Duodenal mucosa (tissue), 2 donors: ENCODE results near the gene FOXN3.

Experiments used
- H3K27ac ChIP-seq: one replicate; pipeline ENCODE4 v1.7.0; 2013; ENCODE audit warnings: low read depth, low read length
- H3K27me3 ChIP-seq, 2 donors: one replicate each; pipeline ENCODE4 v1.7.0; 2013; ENCODE audit warnings: low read length in 2 of 2, control low read depth in 1 of 2; ENCODE audit not compliant: insufficient read depth in 2 of 2, control insufficient read depth in 1 of 2
- H3K36me3 ChIP-seq, 2 donors: one replicate each; pipeline ENCODE4 v1.7.0; 2013; ENCODE audit warnings: low read length in 2 of 2, control low read depth in 1 of 2; ENCODE audit not compliant: insufficient read depth in 2 of 2, control insufficient read depth in 1 of 2
- H3K4me1 ChIP-seq, 2 donors: one replicate each; pipeline ENCODE4 v1.7.0; 2013; ENCODE audit warnings: low read length in 2 of 2, control low read depth in 1 of 2; ENCODE audit not compliant: insufficient read depth in 2 of 2, control insufficient read depth in 1 of 2
- H3K4me3 ChIP-seq, 2 donors: one replicate each; pipeline ENCODE4 v1.7.0; 2013; ENCODE audit warnings: low read length in 2 of 2, low read depth in 1 of 2
- H3K9ac ChIP-seq, 2 donors: one replicate each; pipeline ENCODE4 v1.7.0; 2013; ENCODE audit warnings: low read length in 2 of 2, low read depth in 1 of 2
- H3K9me3 ChIP-seq, 2 donors: one replicate each; pipeline ENCODE4 v1.7.0; 2013; ENCODE audit warnings: low read length in 2 of 2, control low read depth in 1 of 2; ENCODE audit not compliant: control insufficient read depth in 1 of 2

FOXN3 gene

DNA sequence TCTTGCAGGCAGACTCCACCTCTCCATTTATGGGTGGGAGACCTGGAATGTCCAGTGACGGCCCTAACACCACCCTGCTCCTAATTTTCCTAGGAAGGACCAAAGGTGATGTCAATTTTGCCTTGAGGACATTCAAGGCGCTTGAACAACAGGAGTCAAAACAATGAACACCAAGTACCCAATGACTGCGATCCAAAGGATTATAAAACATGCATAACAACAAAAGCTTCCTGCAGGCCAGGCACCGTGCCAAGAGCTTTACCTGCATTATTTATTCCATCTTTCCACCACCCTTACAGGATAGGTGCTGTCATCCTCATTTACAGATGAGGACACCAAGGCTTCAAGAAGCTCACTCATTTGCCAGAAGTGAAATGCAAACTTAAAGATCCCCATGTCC lies 15.2 kb upstream of the FOXN3 start:
- Histone ChIP-seq H3K4me1 (peaks cover 32 to 33% of the 10 kb centered on the region in 2 donors), H3K4me3 (no peak overlapping the region), H3K36me3 (no peaks in the 10 kb centered on the region), H3K9ac (no peak overlapping the region), H3K27me3 (no peaks in the 10 kb centered on the region), H3K9me3 (no peaks in the 10 kb centered on the region), H3K27ac (no peak overlapping the region)

DNA sequence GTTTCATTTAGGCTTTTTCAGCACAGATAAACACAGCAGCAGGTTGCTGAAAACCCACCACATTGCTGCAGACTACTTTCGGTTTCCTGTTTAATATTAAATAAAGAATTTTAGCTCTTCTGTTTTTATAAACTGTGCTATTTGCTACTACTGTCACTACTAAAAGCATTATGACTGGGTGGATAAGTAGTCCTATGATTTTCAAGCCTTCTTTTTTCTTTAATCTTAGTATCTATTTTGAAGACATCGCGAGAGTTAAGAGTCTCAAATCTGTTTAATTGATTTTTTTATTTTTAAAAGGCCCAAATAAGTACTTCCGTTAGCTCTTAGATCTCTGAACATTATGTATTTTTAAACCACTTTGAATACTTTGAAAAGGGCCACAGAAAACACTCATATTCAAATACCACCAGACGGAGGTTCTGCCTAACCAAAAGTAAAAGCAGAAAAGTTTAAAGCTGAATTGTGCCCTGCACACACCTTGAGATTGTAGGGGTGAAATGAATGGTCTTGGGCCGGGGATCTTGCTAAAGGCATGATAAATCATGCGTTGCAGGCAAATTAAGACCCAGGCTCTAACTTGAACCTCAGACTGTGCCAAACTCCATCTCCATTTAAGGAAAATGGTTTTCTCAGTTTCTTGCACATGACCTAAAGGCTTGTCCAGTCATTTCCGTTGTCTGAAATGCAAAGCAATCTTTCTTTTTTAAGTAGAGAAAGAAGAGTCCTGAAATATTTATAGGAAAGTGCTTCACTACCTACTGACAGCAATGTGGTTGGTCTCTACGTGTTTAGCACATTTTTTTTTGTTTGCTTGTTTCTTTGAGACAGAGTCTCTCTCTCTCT lies 13.6 kb upstream of the FOXN3 start:
- Histone ChIP-seq H3K27ac (no peak overlapping the region), H3K9me3 (no peaks in the 10 kb centered on the region), H3K9ac (peak overlapping the region; percentile 50 to 57), H3K4me1 (peaks cover 32 to 33% of the 10 kb centered on the region in 2 donors), H3K27me3 (no peaks in the 10 kb centered on the region), H3K36me3 (no peaks in the 10 kb centered on the region), H3K4me3 (peak overlapping the region; percentile 36 to 37)

DNA sequence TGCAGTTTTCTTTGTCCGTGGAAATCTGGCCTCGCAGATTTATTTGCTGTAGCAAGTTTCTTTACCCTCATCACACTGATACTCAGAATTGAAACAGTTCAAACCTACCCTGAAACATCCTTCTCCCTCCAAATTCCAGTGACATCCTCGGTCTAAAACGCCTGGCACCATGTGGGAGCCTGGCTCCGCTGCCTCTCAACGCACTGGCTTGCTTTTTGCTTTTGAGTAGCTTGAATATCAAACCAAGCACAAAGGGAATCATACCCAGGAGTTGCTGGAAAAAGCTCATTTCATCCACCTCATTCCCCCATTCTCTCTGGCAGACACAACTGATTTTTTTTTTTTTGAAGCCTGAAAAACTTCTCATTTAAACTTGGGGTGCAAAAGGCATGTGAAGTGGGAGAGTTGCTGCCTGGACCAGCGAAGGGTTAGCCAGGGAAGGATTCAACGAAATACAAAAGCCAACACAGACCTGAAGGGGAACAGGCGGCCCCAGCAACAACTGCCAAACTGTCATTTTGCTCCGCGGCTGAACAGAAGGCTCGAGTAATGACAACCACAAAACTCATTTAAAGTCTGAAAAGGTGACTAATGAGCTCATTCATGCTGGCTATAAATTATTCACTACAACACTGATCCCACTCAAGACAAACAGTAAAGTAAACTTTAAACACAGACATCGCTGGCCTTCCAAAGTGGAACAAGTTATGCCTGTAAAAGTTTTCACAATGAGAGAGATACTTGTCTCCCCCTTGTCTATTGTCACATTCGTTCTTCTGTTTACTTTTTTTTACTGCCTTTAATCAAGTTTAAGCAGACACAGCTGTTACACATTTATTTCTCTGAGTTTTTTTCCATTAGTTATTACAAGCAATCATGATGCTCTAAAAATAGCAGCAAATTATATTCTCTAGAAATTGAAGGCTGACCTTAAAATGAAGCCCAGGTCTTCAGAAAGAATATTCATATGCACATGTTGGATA lies 12.5 kb upstream of the FOXN3 start:
- no peaks in the 10 kb centered on the region for H3K36me3 ChIP-seq
- no peaks in the 10 kb centered on the region for H3K27me3 ChIP-seq
- peak overlapping the region; percentile 5 for H3K27ac ChIP-seq
- H3K4me1 ChIP-seq: peaks cover 32 to 33% of the 10 kb centered on the region in 2 donors
- peak overlapping the region; percentile 36 to 37 for H3K4me3 ChIP-seq
- H3K9ac ChIP-seq: peak overlapping the region; percentile 50 to 57
- no peaks in the 10 kb centered on the region for H3K9me3 ChIP-seq

DNA sequence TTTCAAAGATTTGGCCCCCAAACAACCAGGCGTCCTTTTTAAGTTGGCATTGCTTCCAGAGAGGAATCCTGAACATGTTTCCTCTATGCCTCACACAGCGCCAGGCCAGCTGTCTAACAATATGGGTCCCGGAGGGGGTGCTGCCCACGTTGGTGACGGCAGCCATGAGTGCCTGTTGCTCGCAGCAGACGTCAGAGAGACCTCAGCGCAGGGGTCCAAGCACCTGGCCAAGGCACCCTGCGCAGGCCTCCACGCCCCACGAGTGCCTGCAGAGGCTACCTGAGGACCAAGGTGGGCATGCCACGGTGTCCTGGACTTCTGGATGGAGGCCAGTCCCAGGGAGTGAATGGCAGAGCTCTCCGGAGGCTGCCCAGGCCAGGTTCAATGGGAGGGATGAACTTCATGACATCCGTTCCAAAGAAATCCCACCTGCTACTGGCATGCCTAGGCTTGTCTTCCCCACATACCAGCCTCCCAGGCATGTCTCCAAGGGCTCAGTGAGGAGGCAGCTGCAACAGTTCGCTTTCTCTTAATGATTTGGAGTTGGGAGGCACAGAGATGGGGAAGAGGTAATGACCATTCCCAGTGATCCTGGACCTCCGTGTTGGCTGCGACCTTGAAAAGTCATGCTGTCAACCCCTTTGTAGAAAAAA lies 11.6 kb upstream of the FOXN3 start:
- Histone ChIP-seq H3K9ac (peak overlapping the region in 1 of 2 donors; percentile 2), H3K4me1 (peaks cover 38 to 40% of the 10 kb centered on the region in 2 donors), H3K36me3 (no peaks in the 10 kb centered on the region), H3K9me3 (no peaks in the 10 kb centered on the region), H3K27me3 (no peaks in the 10 kb centered on the region), H3K4me3 (no peak overlapping the region), H3K27ac (no peak overlapping the region)

DNA sequence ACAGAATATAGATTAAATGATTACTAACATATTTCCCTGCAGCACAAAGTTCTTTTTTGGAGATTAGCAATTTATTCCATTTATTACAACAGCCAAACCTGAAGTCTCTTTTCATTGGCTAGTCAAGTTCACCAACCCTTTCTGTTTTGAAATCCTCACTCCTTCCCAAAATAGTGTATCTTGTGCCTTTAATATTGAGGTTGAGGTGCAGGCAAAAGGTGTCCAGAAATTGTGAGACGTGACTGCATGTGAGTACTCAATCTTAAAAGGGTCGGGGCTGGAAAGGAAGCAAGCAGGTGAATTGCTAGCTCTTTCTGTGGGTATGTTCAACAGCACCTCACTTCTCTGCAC lies 11.1 kb upstream of the FOXN3 start:
- Histone ChIP-seq H3K4me1 (peaks cover 40 to 44% of the 10 kb centered on the region in 2 donors), H3K27me3 (no peaks in the 10 kb centered on the region), H3K27ac (no peak overlapping the region), H3K4me3 (no peak overlapping the region), H3K9ac (no peak overlapping the region), H3K36me3 (no peaks in the 10 kb centered on the region), H3K9me3 (no peaks in the 10 kb centered on the region)

DNA sequence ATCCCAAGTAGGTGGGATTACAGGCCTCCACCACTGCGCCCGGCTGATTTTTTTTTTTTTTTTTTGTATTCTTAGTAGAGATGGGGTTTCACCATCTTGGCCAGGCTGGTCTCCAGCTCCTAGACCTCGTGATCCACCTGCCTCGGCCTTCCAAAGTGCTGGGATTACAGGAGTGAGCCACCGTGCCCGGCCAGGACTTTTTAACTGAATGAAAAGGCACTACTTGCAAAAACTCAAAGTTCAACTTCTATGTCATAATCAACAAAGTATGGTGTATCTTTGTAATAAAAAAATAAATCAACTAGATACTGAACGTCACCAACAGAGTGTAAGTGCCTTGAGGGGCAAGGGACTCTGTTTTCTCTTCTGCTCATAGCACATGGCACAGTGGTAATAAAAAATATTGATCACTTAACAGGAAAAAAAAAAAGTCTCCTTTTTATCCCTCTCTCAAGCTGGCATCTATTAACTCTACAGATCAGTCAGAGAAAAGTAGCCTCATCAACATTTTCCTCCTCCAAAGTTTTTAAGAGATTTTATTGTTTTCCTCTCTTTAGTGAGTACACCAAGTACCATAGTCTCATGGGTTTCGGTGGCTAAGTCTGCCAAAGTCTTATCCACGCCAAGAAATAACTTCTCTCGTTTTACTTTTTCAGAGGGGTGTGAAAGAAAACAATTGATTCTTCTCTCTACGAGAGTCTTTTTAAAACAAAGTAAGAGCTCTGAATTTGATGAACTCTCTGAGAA lies 10.6 kb upstream of the FOXN3 start:
- H3K9ac ChIP-seq: no peak overlapping the region
- H3K27ac ChIP-seq: no peak overlapping the region
- H3K4me3 ChIP-seq: no peak overlapping the region
- H3K27me3 ChIP-seq: no peaks in the 10 kb centered on the region
- no peaks in the 10 kb centered on the region for H3K9me3 ChIP-seq
- no peaks in the 10 kb centered on the region for H3K36me3 ChIP-seq
- H3K4me1 ChIP-seq: peaks cover 40 to 50% of the 10 kb centered on the region in 2 donors

GRCh38 chr14:89425931-89426330 lies 8.9 kb upstream of the FOXN3 start:
- Histone ChIP-seq H3K27me3 (no peaks in the 10 kb centered on the region), H3K4me1 (peaks cover 44 to 45% of the 10 kb centered on the region in 2 donors), H3K9ac (no peak overlapping the region), H3K9me3 (no peaks in the 10 kb centered on the region), H3K4me3 (no peak overlapping the region), H3K27ac (no peak overlapping the region), H3K36me3 (no peaks in the 10 kb centered on the region)

DNA sequence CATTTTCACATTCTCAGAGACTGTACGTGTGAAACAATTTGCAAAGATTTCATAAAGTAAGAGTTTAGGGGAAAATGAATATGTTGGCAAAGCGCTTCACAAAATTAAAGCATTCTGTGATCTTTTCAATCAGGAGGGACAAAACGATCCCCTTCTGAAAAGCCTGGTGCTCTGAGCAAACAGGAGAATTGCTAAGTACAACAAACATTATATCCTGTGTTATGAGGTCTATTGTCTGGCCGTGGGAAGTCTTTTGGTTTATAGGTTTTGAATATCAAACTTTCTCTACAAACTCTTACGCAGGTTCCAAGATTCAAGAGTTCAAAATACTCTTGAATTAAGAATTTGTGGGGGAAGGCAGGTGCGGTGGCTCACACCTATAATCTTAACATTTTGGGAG lies 7.2 kb upstream of the FOXN3 start:
- Histone ChIP-seq H3K27me3 (no peaks in the 10 kb centered on the region), H3K9ac (no peak overlapping the region), H3K4me3 (no peak overlapping the region), H3K9me3 (no peaks in the 10 kb centered on the region), H3K4me1 (peaks cover 42 to 43% of the 10 kb centered on the region in 2 donors), H3K36me3 (no peaks in the 10 kb centered on the region), H3K27ac (no peak overlapping the region)

DNA sequence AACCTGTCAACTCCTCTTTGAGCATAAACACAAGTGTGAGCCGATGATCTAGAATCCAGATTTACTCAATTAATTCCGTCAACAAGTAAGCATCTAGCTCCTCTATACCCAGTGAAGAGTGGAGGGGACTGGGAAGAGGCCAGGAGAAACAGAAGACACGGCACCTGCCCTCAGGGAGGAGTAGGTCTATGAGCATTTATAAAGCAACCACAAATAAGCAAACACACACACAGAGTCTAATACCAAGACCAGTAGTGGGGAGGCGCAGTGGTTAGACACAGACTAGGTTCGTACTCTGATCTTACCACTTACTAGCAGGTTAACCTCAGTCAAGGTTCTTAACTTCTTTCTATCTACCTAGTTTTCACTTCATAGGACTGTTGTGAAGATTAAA lies 5.9 kb upstream of the FOXN3 start:
- Histone ChIP-seq H3K36me3 (no peaks in the 10 kb centered on the region), H3K9me3 (no peaks in the 10 kb centered on the region), H3K27ac (peak overlapping the region; percentile 43), H3K4me3 (peak overlapping the region; percentile 44 to 50), H3K9ac (peak overlapping the region; percentile 33 to 41), H3K4me1 (peaks cover 42 to 47% of the 10 kb centered on the region in 2 donors), H3K27me3 (no peaks in the 10 kb centered on the region)
